HG02798 (cell line): Measurements from ENCODE around the gene PARP2.
"Not testable (repeated sequence)": the region's sequence is repeated elsewhere in the genome, so short reads cannot be mapped to it uniquely, and the experiment has no call there.

ENCODE experiments used
- ATAC-seq: cut with Tn5 transposase; IDR thresholded peaks from one replicate; pipeline ENCODE4 v1.9.1; 2021; ENCODE audit warnings: mild to moderate bottlenecking; ENCODE audit not compliant: unreplicated experiment, poor library complexity

PARP2 gene, protein sequence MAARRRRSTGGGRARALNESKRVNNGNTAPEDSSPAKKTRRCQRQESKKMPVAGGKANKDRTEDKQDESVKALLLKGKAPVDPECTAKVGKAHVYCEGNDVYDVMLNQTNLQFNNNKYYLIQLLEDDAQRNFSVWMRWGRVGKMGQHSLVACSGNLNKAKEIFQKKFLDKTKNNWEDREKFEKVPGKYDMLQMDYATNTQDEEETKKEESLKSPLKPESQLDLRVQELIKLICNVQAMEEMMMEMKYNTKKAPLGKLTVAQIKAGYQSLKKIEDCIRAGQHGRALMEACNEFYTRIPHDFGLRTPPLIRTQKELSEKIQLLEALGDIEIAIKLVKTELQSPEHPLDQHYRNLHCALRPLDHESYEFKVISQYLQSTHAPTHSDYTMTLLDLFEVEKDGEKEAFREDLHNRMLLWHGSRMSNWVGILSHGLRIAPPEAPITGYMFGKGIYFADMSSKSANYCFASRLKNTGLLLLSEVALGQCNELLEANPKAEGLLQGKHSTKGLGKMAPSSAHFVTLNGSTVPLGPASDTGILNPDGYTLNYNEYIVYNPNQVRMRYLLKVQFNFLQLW

GRCh38 chr14:20343092-20343861 is at the start of gene PARP2:
TSS of gene PARP2 (plus strand) at chr14:20343635. CDS start at chr14:20343642, 7 bp downstream.
- ATAC-seq: peak; percentile 93

GRCh38 chr14:20294636-20295035 is 48.8 kb upstream of the PARP2 start:
- ATAC-seq: no peak

GRCh38 chr14:20295067-20295466 is 48.4 kb upstream of the PARP2 start:
- peak; percentile 93 for ATAC-seq

DNA sequence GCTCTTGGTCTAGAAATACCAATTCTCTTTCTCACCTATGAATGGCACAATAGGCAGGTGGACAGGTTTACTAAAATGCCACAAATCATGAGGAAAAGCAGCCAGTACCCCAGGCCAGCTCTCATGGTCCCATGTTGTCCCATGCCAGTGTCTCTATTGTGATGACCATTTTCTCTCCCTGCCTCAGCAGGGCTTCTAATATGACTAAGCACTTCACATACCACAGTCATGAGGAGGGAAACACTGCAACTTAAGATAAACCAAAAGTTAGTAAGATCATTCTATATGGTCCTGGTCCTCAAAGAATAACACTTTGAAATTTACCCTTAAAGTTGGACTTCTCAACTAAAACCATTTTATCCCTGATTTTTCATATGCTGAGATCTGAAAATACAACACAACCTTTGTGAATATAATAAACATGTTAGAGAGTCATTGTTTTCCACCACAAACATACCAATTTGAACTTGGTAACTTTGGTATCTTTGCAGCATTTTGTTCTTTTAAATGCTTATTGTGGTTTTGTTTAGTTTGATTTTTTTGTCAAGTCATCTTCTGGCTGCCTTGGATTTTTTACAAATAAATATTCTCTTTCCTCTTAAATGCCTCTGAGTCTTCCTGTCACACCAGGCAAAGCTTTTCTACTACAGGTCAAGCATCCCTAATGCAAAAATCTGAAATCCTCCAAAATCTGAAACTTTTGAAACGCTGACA is 41.2 kb upstream of the PARP2 start:
- ATAC-seq: no peak

- ATAC-seq: peak; percentile 97
Observed at GRCh38 chr14:20305265-20306078, 38.0 kb upstream of the PARP2 start, which contains the start of gene TTC5. TSS of gene TTC5 (minus strand) at chr14:20305951. CDS start at chr14:20305937, 14 bp downstream.

- ATAC-seq: no peak
Observed at GRCh38 chr14:20306079-20306423, 37.4 kb upstream of the PARP2 start.

DNA sequence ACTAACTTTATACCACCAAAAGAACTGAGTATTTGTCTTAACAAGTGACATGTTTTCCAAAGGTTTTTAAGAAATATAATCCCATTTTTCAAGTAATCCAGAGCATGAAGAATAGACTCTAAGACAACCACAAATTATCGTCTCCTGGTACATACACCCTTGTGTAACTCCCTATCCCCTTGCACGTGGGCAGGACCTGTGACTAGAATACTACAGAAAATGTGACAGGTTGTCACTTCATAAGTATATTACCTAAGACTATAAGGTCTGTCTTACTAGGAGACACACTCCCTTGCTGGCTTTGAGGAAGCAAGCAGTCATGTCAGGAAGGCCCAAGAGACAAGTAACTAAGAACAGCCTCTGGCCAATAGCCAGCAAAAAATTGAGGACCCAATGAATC is 29.4 kb upstream of the PARP2 start:
- ATAC-seq: no peak

- ATAC-seq: no peak
Observed at GRCh38 chr14:20317720-20318119, 25.7 kb upstream of the PARP2 start.

DNA sequence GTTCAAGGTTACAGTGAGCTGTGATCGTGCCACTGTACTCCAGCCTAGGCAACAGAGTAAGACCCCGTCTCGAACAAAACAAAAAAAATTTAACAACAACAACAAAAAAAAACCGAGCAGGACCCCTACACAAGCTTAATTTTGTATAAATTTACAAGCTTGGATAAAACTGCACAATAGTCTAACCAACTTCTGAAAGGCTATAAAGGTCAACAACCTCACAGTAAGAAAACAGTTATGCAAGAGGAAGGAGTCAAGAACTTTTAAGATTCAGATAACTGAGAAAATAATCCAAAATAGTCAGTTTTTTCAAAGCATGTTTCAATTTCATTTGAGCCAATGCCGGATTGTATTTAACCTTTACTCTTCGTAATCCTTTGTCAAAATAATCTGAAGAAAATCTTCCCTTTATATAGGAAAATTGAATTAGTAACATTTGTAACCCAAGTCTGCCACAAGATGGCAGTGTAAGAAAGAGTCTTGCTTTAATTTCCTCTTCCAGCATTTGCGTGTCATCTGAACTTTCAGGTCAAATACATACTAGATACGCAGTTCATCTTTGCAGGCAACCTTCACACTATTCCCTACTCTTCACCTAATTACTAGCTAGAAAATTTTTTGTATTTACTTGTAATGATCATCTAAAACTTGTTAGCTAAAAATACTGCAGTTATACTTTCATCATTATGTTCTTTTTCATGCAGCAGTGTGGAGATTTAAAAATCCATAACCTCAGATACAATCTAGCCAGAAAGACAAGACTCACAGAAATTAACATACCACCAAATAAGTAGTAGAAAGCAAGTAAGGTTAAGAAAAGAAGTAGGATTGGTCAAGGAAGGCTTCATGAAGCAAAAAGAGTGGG is 16.2 kb upstream of the PARP2 start:
- ATAC-seq: peak; percentile 65

GRCh38 chr14:20328705-20329104 is 14.7 kb upstream of the PARP2 start:
- no peak for ATAC-seq

DNA sequence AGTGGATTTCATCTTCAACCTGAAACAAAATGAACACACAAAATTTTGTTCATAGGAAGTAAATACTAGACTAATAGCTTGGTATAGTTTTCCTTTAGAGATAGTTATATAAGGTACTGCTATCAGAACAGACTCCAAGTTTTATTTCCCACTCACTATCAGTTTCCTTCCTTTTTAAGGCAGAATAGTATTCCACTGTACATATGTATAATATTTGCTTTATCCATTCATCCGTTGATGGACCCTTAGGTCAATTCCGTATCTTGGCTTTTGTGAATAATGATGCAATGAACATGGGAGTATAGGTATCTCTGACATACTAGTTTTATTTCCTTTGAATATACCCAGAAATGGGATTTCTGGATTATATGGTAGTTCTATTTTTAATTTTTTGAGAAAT is 14.1 kb upstream of the PARP2 start:
- ATAC-seq: no peak

DNA sequence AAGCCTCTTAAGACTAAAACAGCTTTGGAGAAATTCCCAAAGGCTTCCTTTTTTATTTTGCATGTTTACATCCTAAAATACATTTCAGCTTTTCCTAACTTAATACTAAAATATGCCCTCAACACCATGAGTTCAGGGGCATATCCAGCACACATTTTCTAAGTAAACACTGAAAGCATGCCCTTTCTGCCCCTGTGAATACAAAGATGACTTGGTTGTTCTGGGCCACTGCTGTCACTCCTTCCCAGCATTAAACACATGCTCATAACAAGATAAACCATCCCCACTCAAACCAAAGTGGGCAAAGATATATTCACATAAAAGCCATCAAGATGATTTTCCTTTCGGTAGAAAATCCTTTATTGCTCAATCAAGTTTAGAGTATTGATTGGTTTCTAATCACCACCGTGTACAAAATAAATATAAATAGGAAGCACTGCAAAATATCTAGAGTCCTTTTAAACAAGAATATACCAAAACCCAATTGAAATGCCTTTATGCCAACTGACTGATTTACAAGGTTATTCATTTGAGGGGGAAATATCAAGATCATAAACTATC is 12.3 kb upstream of the PARP2 start:
- no peak for ATAC-seq

- no peak for ATAC-seq
Observed at GRCh38 chr14:20332431-20332787, 11.0 kb upstream of the PARP2 start.

DNA sequence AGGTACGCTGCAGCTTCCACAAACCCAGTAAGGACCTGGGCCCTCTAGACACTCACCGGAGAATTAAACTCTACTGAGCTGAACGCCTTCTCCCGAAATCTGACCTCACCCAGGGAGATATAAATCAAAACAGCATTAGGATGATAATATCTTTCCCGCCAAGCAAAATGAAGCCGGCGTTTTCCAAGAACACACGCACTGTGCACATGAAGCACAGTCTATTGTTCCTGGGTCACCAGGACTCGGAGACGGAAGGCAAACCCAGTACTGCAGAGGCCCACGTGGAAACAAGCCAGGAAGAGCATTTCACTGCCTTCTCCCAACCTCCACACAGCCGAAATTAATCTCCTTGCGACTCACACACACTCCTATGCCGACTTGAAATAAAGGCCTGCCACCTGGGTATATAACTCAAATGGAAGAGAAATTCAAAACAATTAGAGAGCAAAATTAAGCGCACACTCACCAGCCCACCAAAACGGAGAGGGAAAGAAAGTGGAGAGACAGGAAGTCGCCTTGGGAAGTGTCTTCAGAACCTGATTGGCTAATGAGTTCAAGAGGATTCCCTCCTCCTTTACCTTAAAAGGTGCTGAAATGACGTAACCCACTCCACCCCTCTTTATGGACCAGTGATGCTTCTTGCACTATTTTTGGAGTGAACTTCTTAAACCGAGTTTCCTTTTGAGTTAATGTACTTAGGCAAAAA is 10.5 kb upstream of the PARP2 start, which contains the start of gene CCNB1IP1:
Gene CCNB1IP1, minus strand, starts transcription at position 492 of the 706 bp plus-strand sequence. CDS start 16,756 bp downstream, outside the sequence.
- ATAC-seq: peak; percentile 99

- no peak for ATAC-seq
Observed at GRCh38 chr14:20333494-20333841, 10.0 kb upstream of the PARP2 start.

- ATAC-seq: no peak
Observed at GRCh38 chr14:20334017-20334416, 9.4 kb upstream of the PARP2 start.

GRCh38 chr14:20341032-20341431 is 2.4 kb upstream of the PARP2 start:
- ATAC-seq: not testable (repeated sequence)

- ATAC-seq: no peak
Observed at GRCh38 chr14:20341646-20342045, 1.8 kb upstream of the PARP2 start.
